OCI-LY3 (cell line): Measurements from ENCODE around the gene AQP12A.
"Not testable (repeated sequence)": the region's sequence is repeated elsewhere in the genome, so short reads cannot be mapped to it uniquely, and the experiment has no call there.

Experiments used
- H2AFZ ChIP-seq: fragments of 200-600, 300-600 bp; shearing (Covaris generic); 2 replicates; pipeline ENCODE4 v1.6.0; 2014; ENCODE audit warnings: antibody characterized with exemption, low read depth, low read length
- H3K27ac ChIP-seq: fragments of 200-600, 300-600 bp; sonication (generic); 2 replicates; pipeline ENCODE4 v1.5.1; 2014; ENCODE audit warnings: mild to moderate bottlenecking, low read length, moderate library complexity, mixed read lengths
- H3K27me3 ChIP-seq: fragments of 200-600, 300-600 bp; sonication (generic); 2 replicates; pipeline ENCODE4 v1.6.1; 2014; ENCODE audit warnings: low read depth, low read length, mixed read lengths
- H3K36me3 ChIP-seq: fragments of 200-600, 300-600 bp; sonication (generic); replicated peaks from 2 replicates; pipeline ENCODE3; 2014; ENCODE audit warnings: low read depth, low read length, mixed read lengths
- H3K4me1 ChIP-seq: fragments of 300-600, 200-600 bp; sonication (generic); 2 replicates; pipeline ENCODE4 v1.6.1; 2014; ENCODE audit warnings: low read length, mixed read lengths
- H3K4me2 ChIP-seq: fragments of 200-600, 300-600 bp; sonication (generic); 2 replicates; pipeline ENCODE4 v1.6.1; 2014; ENCODE audit warnings: low read length, mixed read lengths
- H3K4me3 ChIP-seq: fragments of 300-600, 200-600 bp; sonication (generic); 2 replicates; pipeline ENCODE4 v1.5.1; 2014; ENCODE audit warnings: antibody characterized with exemption, mild to moderate bottlenecking, low read length, moderate library complexity
- H3K79me2 ChIP-seq: fragments of 300-600, 200-600 bp; shearing (Covaris generic); 2 replicates; pipeline ENCODE4 v1.6.1; 2014; ENCODE audit warnings: mild to moderate bottlenecking, low read length, mixed read lengths
- H3K9ac ChIP-seq: fragments of 300-600, 200-600 bp; shearing (Covaris generic); 2 replicates; pipeline ENCODE4 v1.6.0; 2014; ENCODE audit warnings: mild to moderate bottlenecking, low read length, moderate library complexity
- H3K9me3 ChIP-seq: fragments of 200-600, 300-600 bp; shearing (Covaris generic); 2 replicates; pipeline ENCODE4 v1.6.1; 2014; ENCODE audit warnings: low read length, mixed read lengths; ENCODE audit not compliant: insufficient read depth
- H4K20me1 ChIP-seq: fragments of 200-600, 300-600 bp; sonication (generic); 2 replicates; pipeline ENCODE4 v1.6.1; 2016; ENCODE audit warnings: low read length, mixed read lengths; ENCODE audit not compliant: insufficient read depth
- CTCF ChIP-seq: fragments of 200-600, 300-600 bp; sonication (generic); IDR thresholded peaks from 2 replicates; pipeline ENCODE4 v1.5.1; 2014; ENCODE audit warnings: antibody characterized with exemption, low read length, low read depth
- EZH2phosphoT487 ChIP-seq: fragments of 200-600 bp; shearing (Covaris generic); IDR thresholded peaks from 2 replicates; pipeline ENCODE4 v1.6.1; 2018; ENCODE audit warnings: antibody characterized with exemption, mixed run types, low read depth

Gene AQP12A, protein sequence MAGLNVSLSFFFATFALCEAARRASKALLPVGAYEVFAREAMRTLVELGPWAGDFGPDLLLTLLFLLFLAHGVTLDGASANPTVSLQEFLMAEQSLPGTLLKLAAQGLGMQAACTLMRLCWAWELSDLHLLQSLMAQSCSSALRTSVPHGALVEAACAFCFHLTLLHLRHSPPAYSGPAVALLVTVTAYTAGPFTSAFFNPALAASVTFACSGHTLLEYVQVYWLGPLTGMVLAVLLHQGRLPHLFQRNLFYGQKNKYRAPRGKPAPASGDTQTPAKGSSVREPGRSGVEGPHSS

GRCh38 chr2:240691631-240692420 lies at the start of gene AQP12A:
Gene AQP12A (plus strand): TSS chr2:240691866. CDS start chr2:240691914, 48 bp downstream.
- H3K9me3 ChIP-seq, H3K27ac ChIP-seq, H3K4me3 ChIP-seq, H3K4me2 ChIP-seq, H2AFZ ChIP-seq, H4K20me1 ChIP-seq, H3K36me3 ChIP-seq, H3K4me1 ChIP-seq, H3K9ac ChIP-seq, H3K79me2 ChIP-seq, H3K27me3 ChIP-seq: not testable (repeated sequence)

DNA sequence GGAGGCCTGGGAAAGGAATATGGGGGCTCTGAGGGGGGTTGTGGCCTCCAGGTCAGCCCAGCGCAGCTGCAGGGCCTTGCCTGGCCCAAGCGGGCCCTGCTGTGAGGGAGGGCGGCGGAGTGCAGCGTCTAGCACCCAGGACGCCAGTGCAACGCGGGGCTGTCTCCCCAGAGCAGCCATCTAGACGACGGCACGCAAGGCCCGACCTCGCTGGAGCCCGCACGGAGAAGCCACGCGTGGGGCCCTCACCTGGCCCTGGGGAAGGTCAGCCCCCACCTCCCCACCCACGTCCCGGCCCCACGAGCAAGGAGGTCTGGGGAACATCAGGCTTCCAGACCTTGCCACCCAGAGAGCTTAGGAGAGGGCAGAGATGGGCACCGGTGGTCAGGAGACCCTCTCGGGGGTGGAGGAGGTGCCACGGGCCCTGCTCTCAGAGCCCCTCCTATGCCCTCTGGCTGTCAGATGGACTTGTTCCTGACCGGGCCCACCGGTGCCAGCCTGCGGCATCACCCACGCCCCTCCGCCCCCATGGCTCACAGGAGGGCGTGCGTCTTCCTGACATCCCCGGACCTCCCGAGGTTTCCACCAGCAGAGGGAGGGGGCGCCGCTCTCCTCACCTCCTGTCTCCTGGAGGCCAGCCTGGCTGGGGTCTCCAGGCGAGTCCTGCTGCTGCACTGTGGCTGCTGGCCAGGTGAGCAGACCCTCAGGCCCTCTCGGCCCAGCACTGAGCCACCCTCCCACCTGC lies 49.4 kb upstream of the AQP12A start:
- Histone ChIP-seq H3K4me3 (no peak overlapping the region), H3K27ac (no peak overlapping the region), H3K36me3 (no peaks in the 10 kb centered on the region), H3K27me3 (no peaks in the 10 kb centered on the region), H3K79me2 (no peaks in the 10 kb centered on the region), H2AFZ (no peak overlapping the region), H3K4me1 (no peaks in the 10 kb centered on the region), H3K4me2 (no peak overlapping the region), H4K20me1 (no peaks in the 10 kb centered on the region), H3K9ac (no peak overlapping the region), H3K9me3 (no peaks in the 10 kb centered on the region)
- no peak for TF ChIP-seq CTCF
- no peak for TF ChIP-seq EZH2phosphoT487

GRCh38 chr2:240642806-240643092 lies 48.9 kb upstream of the AQP12A start:
- Histone ChIP-seq H3K9me3 (no peaks in the 10 kb centered on the region), H3K27me3 (no peaks in the 10 kb centered on the region), H3K4me1 (no peaks in the 10 kb centered on the region), H2AFZ (no peak overlapping the region), H3K79me2 (no peaks in the 10 kb centered on the region), H3K4me3 (no peak overlapping the region), H3K4me2 (no peak overlapping the region), H4K20me1 (no peaks in the 10 kb centered on the region), H3K9ac (no peak overlapping the region), H3K27ac (no peak overlapping the region), H3K36me3 (no peaks in the 10 kb centered on the region)
- TF ChIP-seq CTCF (no peak), EZH2phosphoT487 (no peak)

- H3K4me3 ChIP-seq: no peak overlapping the region
- no peak for TF ChIP-seq CTCF
- no peak for TF ChIP-seq EZH2phosphoT487
- H4K20me1 ChIP-seq: no peaks in the 10 kb centered on the region
- H3K9me3 ChIP-seq: no peaks in the 10 kb centered on the region
- no peaks in the 10 kb centered on the region for H3K36me3 ChIP-seq
- no peaks in the 10 kb centered on the region for H3K4me1 ChIP-seq
- H3K4me2 ChIP-seq: no peak overlapping the region
- no peak overlapping the region for H2AFZ ChIP-seq
- H3K79me2 ChIP-seq: no peaks in the 10 kb centered on the region
- H3K27ac ChIP-seq: no peak overlapping the region
- no peak overlapping the region for H3K9ac ChIP-seq
- H3K27me3 ChIP-seq: no peaks in the 10 kb centered on the region
Observed at GRCh38 chr2:240643093-240643810, 48.4 kb upstream of the AQP12A start.
